GM12878 (cell line): ENCODE measurements around the gene ABCA3. TPM values are rescaled to one million over a fixed set of nuclear protein-coding genes. Genes with fewer than 3 reads are reported as not detected.

Experiments used
- BMI1 ChIP-seq: fragments of 450-650 bp; IDR thresholded peaks from 2 replicates; pipeline ENCODE4 v1.6.1; 2016; ENCODE audit warnings: mild to moderate bottlenecking, moderate library complexity, borderline replicate concordance
- CHD1 ChIP-seq: IDR thresholded peaks from 2 replicates; pipeline ENCODE4 v1.6.1; 2012; ENCODE audit warnings: low read depth, low read length, improper control_type of control experiment
- POU2F2 ChIP-seq: IDR thresholded peaks from 3 replicates; pipeline ENCODE4 v1.6.1; 2011; ENCODE audit warnings: low read depth, mild to moderate bottlenecking, low read length, borderline replicate concordance
- ZNF217 ChIP-seq: fragments of 450-650 bp; IDR thresholded peaks from 2 replicates; pipeline ENCODE4 v1.6.1; 2017; ENCODE audit warnings: antibody characterized with exemption, mild to moderate bottlenecking
- polyA plus RNA-seq, 11 experiments: library from polyadenylated mRNA; depleted of rRNA in 4 of 11; unstranded in 6 of 11; stranded (reverse) in 5 of 11; fragments of >200 nt; fragmentation: Nextera tagmentation in 4 of 11; fragmentation: Illumina TruSeq in 1 of 11; extraction: Ambion mirVana in 4 of 11; extraction: Trizol in 1 of 11; gene quantifications; 1 replicate in 1 of 11; 2 replicates in 10 of 11; pipeline versions ENCODE4 v1.2.1 to v1.2.3, GENCODE V29; 2011 to 2016; ENCODE audit warnings: inconsistent platforms in 2 of 11, missing spikeins in 2 of 11, low read depth in 1 of 11
- total RNA-seq, 4 experiments: library from RNA; depleted of rRNA in 3 of 4; stranded (reverse); fragments of >200 nt in 3 of 4; fragmentation: Illumina TruSeq in 1 of 4; extraction: Trizol in 1 of 4; gene quantifications; 2 replicates each; pipeline versions ENCODE4 v1.2.1 to v1.2.3, GENCODE V29; 2013 to 2021
- TF ChIP-seq, protein P1 (sequence below): fragments of 450-650 bp; IDR thresholded peaks from 2 replicates; pipeline ENCODE4 v1.6.1; 2018; ENCODE audit warnings: borderline replicate concordance, mild to moderate bottlenecking; ENCODE audit not compliant: partially characterized antibody
- TF ChIP-seq, protein P2 (sequence below): fragments of 450-650 bp; IDR thresholded peaks from 2 replicates; pipeline ENCODE4 v1.6.1; 2018; ENCODE audit warnings: mild to moderate bottlenecking, low read depth, moderate library complexity; ENCODE audit not compliant: partially characterized antibody
- TF ChIP-seq, protein P3 (sequence below): fragments of 450-650 bp; IDR thresholded peaks from 2 replicates; pipeline ENCODE4 v1.6.1; 2017; ENCODE audit warnings: low read depth, mild to moderate bottlenecking, moderate library complexity

Gene ABCA3
- total and polyA plus RNA-seq, 10 of the 15 experiments (the other 5 are each of a cell fraction or from before 2014, with no cell fraction given): 0.71 to 17.6 (median 6.7) TPM

DNA sequence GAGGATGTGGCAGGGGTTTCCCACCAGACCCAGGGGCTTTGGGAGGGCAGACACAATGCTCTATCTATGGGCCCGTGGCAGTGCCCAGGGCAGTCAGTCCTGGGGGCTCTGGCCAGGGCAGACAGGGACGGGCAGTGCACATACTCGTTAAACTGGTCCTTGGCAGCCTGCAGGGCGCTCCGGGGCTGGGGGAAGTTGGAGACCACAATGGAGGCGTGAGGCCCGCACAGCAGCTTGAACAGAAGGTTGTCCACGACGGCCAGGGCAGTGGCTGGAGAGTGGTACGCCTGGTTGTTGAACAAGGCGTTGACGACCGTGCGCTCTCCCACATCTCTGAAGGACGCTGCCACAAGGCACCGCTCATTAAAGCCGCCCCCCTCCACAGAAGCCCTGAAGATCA lies 54.0 kb downstream of the ABCA3 start (continued):
- TF ChIP-seq, protein P1, sequence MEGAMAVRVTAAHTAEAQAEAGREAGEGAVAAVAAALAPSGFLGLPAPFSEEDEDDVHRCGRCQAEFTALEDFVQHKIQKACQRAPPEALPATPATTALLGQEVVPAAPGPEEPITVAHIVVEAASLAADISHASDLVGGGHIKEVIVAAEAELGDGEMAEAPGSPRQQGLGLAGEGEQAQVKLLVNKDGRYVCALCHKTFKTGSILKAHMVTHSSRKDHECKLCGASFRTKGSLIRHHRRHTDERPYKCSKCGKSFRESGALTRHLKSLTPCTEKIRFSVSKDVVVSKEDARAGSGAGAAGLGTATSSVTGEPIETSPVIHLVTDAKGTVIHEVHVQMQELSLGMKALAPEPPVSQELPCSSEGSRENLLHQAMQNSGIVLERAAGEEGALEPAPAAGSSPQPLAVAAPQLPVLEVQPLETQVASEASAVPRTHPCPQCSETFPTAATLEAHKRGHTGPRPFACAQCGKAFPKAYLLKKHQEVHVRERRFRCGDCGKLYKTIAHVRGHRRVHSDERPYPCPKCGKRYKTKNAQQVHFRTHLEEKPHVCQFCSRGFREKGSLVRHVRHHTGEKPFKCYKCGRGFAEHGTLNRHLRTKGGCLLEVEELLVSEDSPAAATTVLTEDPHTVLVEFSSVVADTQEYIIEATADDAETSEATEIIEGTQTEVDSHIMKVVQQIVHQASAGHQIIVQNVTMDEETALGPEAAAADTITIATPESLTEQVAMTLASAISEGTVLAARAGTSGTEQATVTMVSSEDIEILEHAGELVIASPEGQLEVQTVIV: no peak
- TF ChIP-seq CHD1: no peak
- TF ChIP-seq, protein P2, sequence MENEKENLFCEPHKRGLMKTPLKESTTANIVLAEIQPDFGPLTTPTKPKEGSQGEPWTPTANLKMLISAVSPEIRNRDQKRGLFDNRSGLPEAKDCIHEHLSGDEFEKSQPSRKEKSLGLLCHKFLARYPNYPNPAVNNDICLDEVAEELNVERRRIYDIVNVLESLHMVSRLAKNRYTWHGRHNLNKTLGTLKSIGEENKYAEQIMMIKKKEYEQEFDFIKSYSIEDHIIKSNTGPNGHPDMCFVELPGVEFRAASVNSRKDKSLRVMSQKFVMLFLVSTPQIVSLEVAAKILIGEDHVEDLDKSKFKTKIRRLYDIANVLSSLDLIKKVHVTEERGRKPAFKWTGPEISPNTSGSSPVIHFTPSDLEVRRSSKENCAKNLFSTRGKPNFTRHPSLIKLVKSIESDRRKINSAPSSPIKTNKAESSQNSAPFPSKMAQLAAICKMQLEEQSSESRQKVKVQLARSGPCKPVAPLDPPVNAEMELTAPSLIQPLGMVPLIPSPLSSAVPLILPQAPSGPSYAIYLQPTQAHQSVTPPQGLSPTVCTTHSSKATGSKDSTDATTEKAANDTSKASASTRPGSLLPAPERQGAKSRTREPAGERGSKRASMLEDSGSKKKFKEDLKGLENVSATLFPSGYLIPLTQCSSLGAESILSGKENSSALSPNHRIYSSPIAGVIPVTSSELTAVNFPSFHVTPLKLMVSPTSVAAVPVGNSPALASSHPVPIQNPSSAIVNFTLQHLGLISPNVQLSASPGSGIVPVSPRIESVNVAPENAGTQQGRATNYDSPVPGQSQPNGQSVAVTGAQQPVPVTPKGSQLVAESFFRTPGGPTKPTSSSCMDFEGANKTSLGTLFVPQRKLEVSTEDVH: no peak
- no peak for TF ChIP-seq POU2F2
- no peak for TF ChIP-seq ZNF217
- no peak for TF ChIP-seq BMI1
- TF ChIP-seq, protein P3, sequence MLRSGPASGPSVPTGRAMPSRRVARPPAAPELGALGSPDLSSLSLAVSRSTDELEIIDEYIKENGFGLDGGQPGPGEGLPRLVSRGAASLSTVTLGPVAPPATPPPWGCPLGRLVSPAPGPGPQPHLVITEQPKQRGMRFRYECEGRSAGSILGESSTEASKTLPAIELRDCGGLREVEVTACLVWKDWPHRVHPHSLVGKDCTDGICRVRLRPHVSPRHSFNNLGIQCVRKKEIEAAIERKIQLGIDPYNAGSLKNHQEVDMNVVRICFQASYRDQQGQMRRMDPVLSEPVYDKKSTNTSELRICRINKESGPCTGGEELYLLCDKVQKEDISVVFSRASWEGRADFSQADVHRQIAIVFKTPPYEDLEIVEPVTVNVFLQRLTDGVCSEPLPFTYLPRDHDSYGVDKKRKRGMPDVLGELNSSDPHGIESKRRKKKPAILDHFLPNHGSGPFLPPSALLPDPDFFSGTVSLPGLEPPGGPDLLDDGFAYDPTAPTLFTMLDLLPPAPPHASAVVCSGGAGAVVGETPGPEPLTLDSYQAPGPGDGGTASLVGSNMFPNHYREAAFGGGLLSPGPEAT: no peak
